Ovary (tissue), 3 donors: ENCODE measurements around the gene KRTAP5-4.

ENCODE experiments used
- POLR2A ChIP-seq: fragments of 450-650 bp; IDR thresholded peaks from one replicate; pipeline ENCODE4 v1.6.1; 2017; ENCODE audit warnings: antibody characterized with exemption, mild to moderate bottlenecking, moderate library complexity
- TF ChIP-seq, protein P1 (sequence below), 3 donors: fragments of 450-650 bp in 2 of 3; fragments of 200-600 bp in 1 of 3; IDR thresholded peaks; one replicate each; pipeline versions ENCODE4 v1.5.1 to v1.8.0; 2016 to 2022; ENCODE audit warnings: antibody characterized with exemption in 3 of 3, mild to moderate bottlenecking in 1 of 3
- donor health status: DM: no; HTN: no; CAD: no.

DNA sequence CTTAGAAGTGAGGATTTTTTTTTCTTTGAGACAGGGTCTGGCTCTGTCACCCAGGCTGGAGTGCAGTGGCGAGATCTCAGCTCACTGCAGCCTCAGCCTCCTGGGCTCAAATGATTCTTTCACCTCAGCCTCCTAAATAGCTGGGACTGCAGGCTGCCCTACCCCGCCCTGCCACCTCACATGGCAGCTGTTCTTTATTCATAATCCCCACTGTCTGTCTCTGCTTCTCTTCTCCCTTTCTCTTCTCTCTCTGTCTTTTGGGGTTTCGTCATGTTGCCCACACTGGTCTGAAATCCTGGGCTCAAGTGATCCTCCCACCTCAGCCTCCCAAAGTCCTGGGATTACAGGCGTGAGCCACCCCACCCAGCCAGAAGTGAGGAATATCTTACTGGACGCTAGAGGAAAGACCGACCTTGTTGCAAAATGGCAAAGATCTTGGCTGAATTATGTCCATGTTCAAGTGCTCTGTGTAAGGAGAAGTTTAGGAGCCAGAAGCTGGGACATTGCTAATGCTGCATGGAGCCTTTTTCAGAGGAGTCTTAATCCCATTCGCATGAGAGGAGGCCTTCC lies 29.6 kb upstream of the KRTAP5-4 start:
- TF ChIP-seq POLR2A, result no peak
- TF ChIP-seq, protein P1, sequence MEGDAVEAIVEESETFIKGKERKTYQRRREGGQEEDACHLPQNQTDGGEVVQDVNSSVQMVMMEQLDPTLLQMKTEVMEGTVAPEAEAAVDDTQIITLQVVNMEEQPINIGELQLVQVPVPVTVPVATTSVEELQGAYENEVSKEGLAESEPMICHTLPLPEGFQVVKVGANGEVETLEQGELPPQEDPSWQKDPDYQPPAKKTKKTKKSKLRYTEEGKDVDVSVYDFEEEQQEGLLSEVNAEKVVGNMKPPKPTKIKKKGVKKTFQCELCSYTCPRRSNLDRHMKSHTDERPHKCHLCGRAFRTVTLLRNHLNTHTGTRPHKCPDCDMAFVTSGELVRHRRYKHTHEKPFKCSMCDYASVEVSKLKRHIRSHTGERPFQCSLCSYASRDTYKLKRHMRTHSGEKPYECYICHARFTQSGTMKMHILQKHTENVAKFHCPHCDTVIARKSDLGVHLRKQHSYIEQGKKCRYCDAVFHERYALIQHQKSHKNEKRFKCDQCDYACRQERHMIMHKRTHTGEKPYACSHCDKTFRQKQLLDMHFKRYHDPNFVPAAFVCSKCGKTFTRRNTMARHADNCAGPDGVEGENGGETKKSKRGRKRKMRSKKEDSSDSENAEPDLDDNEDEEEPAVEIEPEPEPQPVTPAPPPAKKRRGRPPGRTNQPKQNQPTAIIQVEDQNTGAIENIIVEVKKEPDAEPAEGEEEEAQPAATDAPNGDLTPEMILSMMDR (IDR thresholded peaks at IDR 0.05), result no peak
